HepG2 (cell line): Measurements from ENCODE around the gene ABHD1. TPM values are rescaled to one million over a fixed set of nuclear protein-coding genes. Genes with fewer than 3 reads are reported as not detected.

Experiments used
- ATF7-NPFF ChIP-seq: sonication (generic); formaldehyde crosslinking; IDR thresholded peaks from 2 replicates; pipeline ENCODE4 v1.8.1; 2023; ENCODE audit warnings: mild to moderate bottlenecking, low read depth, missing genetic modification reagents, moderate library complexity
- GATA4 ChIP-seq: sonication (generic); IDR thresholded peaks from 2 replicates; pipeline ENCODE4 v1.6.1; 2016; ENCODE audit warnings: antibody characterized with exemption, low read depth, borderline replicate concordance
- HMG20A ChIP-seq: IDR thresholded peaks from 2 replicates; pipeline ENCODE4 v1.6.1; 2016; ENCODE audit warnings: borderline replicate concordance
- HMG20B ChIP-seq: conservative IDR thresholded peaks from 2 replicates; pipeline ENCODE4 v1.6.1; 2016; ENCODE audit warnings: missing genetic modification reagents, missing compliant biosample characterization
- KDM4B ChIP-seq: sonication (generic); formaldehyde crosslinking; IDR thresholded peaks from 2 replicates; pipeline ENCODE4 v1.4.0; 2020; ENCODE audit warnings: missing genetic modification reagents
- SKI ChIP-seq: fragments of 450-650 bp; IDR thresholded peaks from one replicate; pipeline ENCODE4 v1.6.1; 2018; ENCODE audit warnings: mild to moderate bottlenecking; ENCODE audit not compliant: partially characterized antibody
- TEAD3 ChIP-seq: optimal IDR thresholded peaks from 2 replicates; pipeline ENCODE3; 2016; ENCODE audit warnings: borderline replicate concordance
- UBTF ChIP-seq: sonication (generic); formaldehyde crosslinking; IDR thresholded peaks from 2 replicates; pipeline ENCODE4 v1.4.0; 2020; ENCODE audit warnings: mild to moderate bottlenecking, missing genetic modification reagents
- ZBTB21 ChIP-seq: sonication (generic); formaldehyde crosslinking; IDR thresholded peaks from 2 replicates; pipeline ENCODE4 v1.4.0; 2020; ENCODE audit warnings: missing genetic modification reagents
- ZNF251 ChIP-seq: sonication (generic); formaldehyde crosslinking; IDR thresholded peaks from 2 replicates; pipeline ENCODE4 v1.9.0; 2021; ENCODE audit warnings: mild to moderate bottlenecking, missing genetic modification reagents
- ZNF282 ChIP-seq: fragments of 450-650 bp; IDR thresholded peaks from 2 replicates; pipeline ENCODE4 v1.6.1; 2018; ENCODE audit not compliant: partially characterized antibody
- ZNF326 ChIP-seq: sonication (generic); formaldehyde crosslinking; IDR thresholded peaks from 2 replicates; pipeline ENCODE4 v1.4.0; 2020; ENCODE audit warnings: missing genetic modification reagents, borderline replicate concordance
- ZNF713 ChIP-seq: sonication (generic); formaldehyde crosslinking; IDR thresholded peaks from 2 replicates; pipeline ENCODE4 v1.4.0; 2020; ENCODE audit warnings: mild to moderate bottlenecking, missing genetic modification reagents
- ZSCAN9 ChIP-seq: IDR thresholded peaks from 2 replicates; pipeline ENCODE4 v1.6.1; 2016; ENCODE audit warnings: borderline replicate concordance
- polyA plus RNA-seq, 8 experiments: library from polyadenylated mRNA; depleted of rRNA in 3 of 8; stranded (reverse) in 7 of 8; unstranded in 1 of 8; fragments of >200 nt; fragmentation: Illumina TruSeq in 4 of 8; extraction: Trizol in 4 of 8; gene quantifications; 2 replicates each; pipeline versions ENCODE4 v1.2.1 to v1.2.3, GENCODE V29; 2011 to 2016; ENCODE audit warnings: low read depth in 4 of 8, missing spikeins in 1 of 8, mixed read lengths in 1 of 8; ENCODE audit not compliant: insufficient read depth in 1 of 8
- total RNA-seq, 5 experiments: library from RNA; depleted of rRNA; stranded (reverse); fragments of >200 nt; fragmentation: Illumina TruSeq; extraction: Trizol; gene quantifications; 2 replicates each; pipeline ENCODE4 v1.2.3, GENCODE V29; 2016; ENCODE audit warnings: low read depth in 1 of 5
- TF ChIP-seq, protein P1 (sequence below): sonication (generic); formaldehyde crosslinking; IDR thresholded peaks from 2 replicates; pipeline ENCODE4 v1.4.0; 2020; ENCODE audit warnings: missing genetic modification reagents, borderline replicate concordance
- TF ChIP-seq, protein P2 (sequence below): sonication (generic); formaldehyde crosslinking; IDR thresholded peaks from 2 replicates; pipeline ENCODE4 v1.4.0; 2020; ENCODE audit warnings: missing genetic modification reagents, borderline replicate concordance
- TF ChIP-seq, protein P3 (sequence below): sonication (generic); formaldehyde crosslinking; IDR thresholded peaks from 2 replicates; pipeline ENCODE4 v1.5.0; 2020; ENCODE audit warnings: missing genetic modification reagents, mild to moderate bottlenecking, borderline replicate concordance

Gene ABHD1
- total and polyA plus RNA-seq, 2 of the 13 experiments (the other 11 are each of a cell fraction or from before 2014, with no cell fraction given): 0.04 to 0.81 TPM

GRCh38 chr2:27177441-27178351 lies 54.1 kb downstream of the ABHD1 start (continued):
- TF ChIP-seq, protein P1, sequence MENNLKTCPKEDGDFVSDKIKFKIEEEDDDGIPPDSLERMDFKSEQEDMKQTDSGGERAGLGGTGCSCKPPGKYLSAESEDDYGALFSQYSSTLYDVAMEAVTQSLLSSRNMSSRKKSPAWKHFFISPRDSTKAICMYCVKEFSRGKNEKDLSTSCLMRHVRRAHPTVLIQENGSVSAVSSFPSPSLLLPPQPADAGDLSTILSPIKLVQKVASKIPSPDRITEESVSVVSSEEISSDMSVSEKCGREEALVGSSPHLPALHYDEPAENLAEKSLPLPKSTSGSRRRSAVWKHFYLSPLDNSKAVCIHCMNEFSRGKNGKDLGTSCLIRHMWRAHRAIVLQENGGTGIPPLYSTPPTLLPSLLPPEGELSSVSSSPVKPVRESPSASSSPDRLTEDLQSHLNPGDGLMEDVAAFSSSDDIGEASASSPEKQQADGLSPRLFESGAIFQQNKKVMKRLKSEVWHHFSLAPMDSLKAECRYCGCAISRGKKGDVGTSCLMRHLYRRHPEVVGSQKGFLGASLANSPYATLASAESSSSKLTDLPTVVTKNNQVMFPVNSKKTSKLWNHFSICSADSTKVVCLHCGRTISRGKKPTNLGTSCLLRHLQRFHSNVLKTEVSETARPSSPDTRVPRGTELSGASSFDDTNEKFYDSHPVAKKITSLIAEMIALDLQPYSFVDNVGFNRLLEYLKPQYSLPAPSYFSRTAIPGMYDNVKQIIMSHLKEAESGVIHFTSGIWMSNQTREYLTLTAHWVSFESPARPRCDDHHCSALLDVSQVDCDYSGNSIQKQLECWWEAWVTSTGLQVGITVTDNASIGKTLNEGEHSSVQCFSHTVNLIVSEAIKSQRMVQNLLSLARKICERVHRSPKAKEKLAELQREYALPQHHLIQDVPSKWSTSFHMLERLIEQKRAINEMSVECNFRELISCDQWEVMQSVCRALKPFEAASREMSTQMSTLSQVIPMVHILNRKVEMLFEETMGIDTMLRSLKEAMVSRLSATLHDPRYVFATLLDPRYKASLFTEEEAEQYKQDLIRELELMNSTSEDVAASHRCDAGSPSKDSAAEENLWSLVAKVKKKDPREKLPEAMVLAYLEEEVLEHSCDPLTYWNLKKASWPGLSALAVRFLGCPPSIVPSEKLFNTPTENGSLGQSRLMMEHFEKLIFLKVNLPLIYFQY: no peak
- TF ChIP-seq, protein P2, sequence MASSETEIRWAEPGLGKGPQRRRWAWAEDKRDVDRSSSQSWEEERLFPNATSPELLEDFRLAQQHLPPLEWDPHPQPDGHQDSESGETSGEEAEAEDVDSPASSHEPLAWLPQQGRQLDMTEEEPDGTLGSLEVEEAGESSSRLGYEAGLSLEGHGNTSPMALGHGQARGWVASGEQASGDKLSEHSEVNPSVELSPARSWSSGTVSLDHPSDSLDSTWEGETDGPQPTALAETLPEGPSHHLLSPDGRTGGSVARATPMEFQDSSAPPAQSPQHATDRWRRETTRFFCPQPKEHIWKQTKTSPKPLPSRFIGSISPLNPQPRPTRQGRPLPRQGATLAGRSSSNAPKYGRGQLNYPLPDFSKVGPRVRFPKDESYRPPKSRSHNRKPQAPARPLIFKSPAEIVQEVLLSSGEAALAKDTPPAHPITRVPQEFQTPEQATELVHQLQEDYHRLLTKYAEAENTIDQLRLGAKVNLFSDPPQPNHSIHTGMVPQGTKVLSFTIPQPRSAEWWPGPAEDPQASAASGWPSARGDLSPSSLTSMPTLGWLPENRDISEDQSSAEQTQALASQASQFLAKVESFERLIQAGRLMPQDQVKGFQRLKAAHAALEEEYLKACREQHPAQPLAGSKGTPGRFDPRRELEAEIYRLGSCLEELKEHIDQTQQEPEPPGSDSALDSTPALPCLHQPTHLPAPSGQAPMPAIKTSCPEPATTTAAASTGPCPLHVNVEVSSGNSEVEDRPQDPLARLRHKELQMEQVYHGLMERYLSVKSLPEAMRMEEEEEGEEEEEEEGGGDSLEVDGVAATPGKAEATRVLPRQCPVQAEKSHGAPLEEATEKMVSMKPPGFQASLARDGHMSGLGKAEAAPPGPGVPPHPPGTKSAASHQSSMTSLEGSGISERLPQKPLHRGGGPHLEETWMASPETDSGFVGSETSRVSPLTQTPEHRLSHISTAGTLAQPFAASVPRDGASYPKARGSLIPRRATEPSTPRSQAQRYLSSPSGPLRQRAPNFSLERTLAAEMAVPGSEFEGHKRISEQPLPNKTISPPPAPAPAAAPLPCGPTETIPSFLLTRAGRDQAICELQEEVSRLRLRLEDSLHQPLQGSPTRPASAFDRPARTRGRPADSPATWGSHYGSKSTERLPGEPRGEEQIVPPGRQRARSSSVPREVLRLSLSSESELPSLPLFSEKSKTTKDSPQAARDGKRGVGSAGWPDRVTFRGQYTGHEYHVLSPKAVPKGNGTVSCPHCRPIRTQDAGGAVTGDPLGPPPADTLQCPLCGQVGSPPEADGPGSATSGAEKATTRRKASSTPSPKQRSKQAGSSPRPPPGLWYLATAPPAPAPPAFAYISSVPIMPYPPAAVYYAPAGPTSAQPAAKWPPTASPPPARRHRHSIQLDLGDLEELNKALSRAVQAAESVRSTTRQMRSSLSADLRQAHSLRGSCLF (CRISPR knock-in tag): peak; percentile 64; the same call in 1 of the 2 replicates
- TF ChIP-seq ZNF326 (CRISPR knock-in tag) (no peak), GATA4 (peak; percentile 95; the same call in 1 of the 2 replicates), HMG20A (peak; percentile 95; the same call in 1 of the 2 replicates), ZBTB21 (CRISPR knock-in tag) (peak; percentile 84), ZNF282 (no peak), ATF7-NPFF (CRISPR knock-in tag) (no peak), TEAD3 (no peak), ZNF713 (CRISPR knock-in tag) (no peak), HMG20B (CRISPR knock-in tag) (peak; percentile 85; the same call in 1 of the 2 replicates), ZSCAN9 (CRISPR knock-in tag) (peak; percentile 88), KDM4B (CRISPR knock-in tag) (peak; percentile 31; the same call in 1 of the 2 replicates), ZNF251 (CRISPR knock-in tag) (0 out of 2 replicates have a peak, but pooled peaks have one; percentile 60), UBTF (no peak), SKI (peak; percentile 76)
- TF ChIP-seq, protein P3, sequence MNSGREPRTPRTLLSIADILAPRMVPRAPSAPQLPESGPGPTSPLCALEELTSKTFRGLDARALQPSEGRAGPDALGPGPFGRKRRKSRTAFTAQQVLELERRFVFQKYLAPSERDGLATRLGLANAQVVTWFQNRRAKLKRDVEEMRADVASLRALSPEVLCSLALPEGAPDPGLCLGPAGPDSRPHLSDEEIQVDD: no peak
